Measurements from ENCODE around the gene PRICKLE3.
"Not testable (repeated sequence)": the region's sequence is repeated elsewhere in the genome, so short reads cannot be mapped to it uniquely, and the experiment has no call there.

The PRICKLE3 gene

DNA sequence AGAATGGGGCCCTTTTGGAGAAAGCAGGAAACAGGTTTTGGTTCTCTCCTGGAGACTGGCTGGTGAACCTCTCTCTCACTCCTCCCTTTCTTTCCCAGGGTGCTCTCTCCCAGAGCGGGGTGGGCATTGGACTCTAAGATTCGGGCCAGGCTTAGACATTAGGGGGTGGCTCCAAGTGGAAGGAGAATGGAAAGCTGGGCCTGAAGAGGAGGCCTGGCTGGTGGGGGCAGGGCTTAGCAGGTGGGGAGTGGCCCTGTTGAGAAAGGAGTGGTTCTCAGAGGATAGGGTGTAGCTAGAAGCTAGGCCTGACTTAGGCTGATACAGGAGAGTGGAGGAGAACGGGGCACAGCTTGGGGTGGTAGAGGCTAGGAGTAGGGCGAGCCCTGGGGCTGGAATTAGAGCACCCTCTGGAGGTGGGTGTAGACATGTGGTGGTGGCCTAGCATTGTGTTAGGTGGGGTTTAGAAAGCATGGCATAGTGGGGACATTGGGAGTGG lies 8.8 kb downstream of the PRICKLE3 start:
- TF ChIP-seq, protein P1, sequence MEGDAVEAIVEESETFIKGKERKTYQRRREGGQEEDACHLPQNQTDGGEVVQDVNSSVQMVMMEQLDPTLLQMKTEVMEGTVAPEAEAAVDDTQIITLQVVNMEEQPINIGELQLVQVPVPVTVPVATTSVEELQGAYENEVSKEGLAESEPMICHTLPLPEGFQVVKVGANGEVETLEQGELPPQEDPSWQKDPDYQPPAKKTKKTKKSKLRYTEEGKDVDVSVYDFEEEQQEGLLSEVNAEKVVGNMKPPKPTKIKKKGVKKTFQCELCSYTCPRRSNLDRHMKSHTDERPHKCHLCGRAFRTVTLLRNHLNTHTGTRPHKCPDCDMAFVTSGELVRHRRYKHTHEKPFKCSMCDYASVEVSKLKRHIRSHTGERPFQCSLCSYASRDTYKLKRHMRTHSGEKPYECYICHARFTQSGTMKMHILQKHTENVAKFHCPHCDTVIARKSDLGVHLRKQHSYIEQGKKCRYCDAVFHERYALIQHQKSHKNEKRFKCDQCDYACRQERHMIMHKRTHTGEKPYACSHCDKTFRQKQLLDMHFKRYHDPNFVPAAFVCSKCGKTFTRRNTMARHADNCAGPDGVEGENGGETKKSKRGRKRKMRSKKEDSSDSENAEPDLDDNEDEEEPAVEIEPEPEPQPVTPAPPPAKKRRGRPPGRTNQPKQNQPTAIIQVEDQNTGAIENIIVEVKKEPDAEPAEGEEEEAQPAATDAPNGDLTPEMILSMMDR (IDR thresholded peaks at IDR 0.05; ENCODE audit: low read depth, low read length): no peak
- DNase-seq (ENCODE audit: low read depth in 2 of 2): no peak
- H3K4me3 ChIP-seq (replicated peaks in 1 of 2; ENCODE audit: low read depth in 2 of 2, low read length in 2 of 2): no peak overlapping the region

DNA sequence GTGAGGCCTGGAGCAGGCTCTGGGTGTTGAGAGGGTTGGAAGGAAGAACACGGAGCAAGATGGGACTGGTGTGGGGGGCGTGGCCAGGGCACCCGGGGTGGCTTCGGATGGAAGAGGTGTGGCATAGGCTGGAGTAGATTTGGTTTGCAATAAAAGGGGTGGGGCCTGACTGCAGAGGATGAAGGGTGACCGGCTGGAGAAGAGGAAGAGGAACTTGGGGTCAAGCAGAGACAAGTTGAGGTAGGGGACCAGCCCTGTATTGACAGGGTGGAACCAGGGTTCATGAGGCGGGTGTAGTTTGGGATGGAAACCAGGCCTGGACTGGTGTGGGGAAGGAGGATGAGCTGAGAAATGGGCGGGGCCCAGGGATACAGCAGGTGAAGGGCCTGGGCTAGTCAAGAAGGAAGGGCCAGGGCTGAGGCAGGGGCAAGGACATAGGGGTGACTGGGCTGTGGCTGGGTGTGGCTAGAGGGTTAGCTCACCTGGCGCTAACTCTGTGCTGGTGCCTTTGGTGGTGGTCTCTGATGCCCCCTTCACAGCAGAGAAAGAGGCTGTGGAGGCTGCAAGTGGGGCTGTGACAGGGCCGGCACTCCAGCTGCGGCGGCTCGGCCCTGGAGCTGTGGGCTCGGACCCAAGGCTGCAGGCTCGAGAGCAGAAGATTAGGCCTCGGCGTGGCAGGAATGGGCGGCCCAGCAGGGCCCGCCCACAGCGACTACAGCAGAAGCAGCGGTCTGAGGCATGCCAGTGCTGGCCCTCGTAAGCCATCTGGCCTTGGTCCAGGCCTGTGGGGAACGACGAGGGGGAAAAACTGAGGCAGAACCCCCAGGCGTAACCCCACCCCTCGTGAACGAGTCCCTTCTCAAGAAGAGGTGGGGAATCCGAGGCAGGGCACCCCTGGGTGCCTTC lies 9.5 kb downstream of the PRICKLE3 start:
- TF ChIP-seq, protein P1 (IDR thresholded peaks at IDR 0.05; ENCODE audit: low read depth, low read length): no peak
- no peak for DNase-seq (ENCODE audit: low read depth in 2 of 2)
- no peak overlapping the region for H3K4me3 ChIP-seq (replicated peaks in 1 of 2; ENCODE audit: low read depth in 2 of 2, low read length in 2 of 2)

DNA sequence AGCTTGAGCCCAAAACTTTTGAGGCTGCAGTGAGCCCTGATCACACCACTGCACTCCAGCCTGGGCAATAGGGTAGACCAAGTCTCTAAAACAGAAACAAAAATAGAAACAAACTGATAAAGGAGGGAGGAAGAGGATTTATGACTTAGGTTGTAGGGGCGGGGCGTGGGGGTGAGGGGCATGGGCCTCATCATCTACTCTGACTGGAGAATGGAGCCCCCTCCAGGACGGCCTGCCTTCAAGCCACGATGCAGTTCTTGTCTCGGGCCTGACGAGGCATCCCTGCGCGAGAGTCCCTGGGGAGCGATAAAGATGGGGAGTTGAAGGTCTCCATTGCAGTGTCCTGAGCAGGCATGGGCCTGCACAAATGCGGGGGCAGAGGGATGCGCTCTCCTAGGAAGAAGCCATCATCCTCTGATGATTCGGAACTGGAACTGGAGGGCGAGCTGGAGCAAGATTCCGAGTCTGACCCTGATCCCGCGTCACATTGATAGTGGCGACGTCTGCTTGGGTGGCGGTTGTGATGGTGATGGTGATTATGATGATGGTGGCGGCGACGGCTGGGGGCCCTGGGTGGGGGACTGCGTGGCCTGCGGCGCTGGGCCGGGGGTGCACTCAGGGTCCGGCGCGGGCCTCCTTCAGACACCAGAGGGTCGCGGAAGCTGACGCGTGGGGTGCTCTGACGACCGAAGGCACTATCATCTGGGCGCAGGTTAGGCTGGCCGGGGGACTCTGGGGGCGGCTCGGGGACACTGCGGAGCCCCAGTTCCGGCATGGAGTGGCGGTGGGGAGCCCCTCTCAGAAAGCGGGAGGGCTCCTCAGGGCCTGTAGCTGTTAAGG lies 10.5 kb downstream of the PRICKLE3 start:
- DNase-seq (ENCODE audit: low read depth in 2 of 2): no peak
- no peak overlapping the region for H3K4me3 ChIP-seq (replicated peaks in 1 of 2; ENCODE audit: low read depth in 2 of 2, low read length in 2 of 2)
- TF ChIP-seq, protein P1 (IDR thresholded peaks at IDR 0.05; ENCODE audit: low read depth, low read length): no peak

DNA sequence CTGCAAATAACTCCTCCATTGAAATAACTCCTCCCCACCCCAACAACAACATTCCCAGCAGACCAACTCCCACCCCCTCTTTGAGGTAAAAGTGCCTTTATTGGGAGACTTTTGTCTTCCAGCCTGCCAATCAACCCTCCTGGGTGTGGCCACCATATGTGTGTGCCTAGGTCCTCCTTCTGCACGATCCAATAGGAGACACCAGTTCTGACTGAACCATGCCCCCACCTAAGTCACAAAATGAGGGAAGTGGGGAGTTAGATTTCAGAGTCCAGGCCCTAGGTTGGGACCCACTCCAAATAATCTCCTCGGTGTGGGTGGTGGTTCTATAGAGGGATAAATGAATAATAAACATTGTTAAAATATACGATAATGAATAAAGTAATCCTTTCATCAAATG lies 11.4 kb downstream of the PRICKLE3 start:
- TF ChIP-seq, protein P1 (IDR thresholded peaks at IDR 0.05; ENCODE audit: low read depth, low read length): no peak
- H3K4me3 ChIP-seq (replicated peaks in 1 of 2; ENCODE audit: low read depth in 2 of 2, low read length in 2 of 2): no peak overlapping the region
- DNase-seq (ENCODE audit: low read depth in 2 of 2): no peak

DNA sequence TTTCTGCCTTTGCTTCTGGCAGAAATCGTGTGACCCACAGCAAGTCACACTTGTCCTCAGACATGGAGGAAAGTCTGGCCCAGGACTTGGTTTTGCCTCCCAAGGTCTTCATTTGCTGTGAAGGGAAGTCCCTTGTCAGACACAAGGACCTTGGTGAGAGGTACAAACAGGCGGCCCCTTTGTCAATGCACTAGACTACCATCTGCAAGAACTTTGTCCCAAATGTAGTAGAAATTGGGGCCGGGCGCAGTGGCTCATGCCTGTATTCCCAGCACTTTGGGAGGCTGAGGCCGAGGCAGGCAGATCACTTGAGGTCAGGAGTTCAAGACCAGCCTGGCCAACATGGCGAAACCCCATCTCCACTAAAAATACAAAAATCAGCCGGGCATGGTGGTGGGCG lies 12.6 kb downstream of the PRICKLE3 start:
- peak overlapping the region in 1 of 2 donors; percentile 75 for H3K4me3 ChIP-seq (replicated peaks in 1 of 2; ENCODE audit: low read depth in 2 of 2, low read length in 2 of 2)
- DNase-seq (ENCODE audit: low read depth in 2 of 2): not testable (repeated sequence)

DNA sequence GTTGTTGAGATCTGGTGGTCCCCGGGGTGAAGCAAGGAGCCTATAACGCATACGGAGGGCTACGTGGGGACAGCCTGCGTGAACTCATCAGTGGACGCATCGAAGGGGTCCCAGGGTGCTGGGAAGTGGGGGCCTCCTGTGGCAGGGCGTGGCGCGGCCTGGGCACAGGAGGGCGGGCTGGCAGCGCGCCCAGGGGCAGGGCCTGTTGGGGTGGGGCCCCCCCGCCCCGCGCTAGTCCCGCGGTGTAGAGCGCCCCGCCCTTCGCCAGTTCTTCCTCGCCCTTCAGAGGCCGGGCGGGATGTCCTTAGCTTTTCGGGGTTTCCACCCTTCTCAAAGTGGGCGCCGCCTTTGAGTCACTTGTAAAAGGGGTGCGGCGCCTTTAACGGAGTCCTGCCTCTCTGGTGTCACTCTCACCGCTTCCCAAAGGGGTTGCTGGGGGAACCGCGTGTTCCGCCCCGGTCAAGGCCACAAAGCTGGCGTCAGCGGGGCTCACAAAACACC lies 13.8 kb downstream of the PRICKLE3 start:
- TF ChIP-seq, protein P1 (IDR thresholded peaks at IDR 0.05; ENCODE audit: low read depth, low read length): no peak
- peak; percentile 46 to 62 for DNase-seq (ENCODE audit: low read depth in 2 of 2)
- H3K4me3 ChIP-seq (replicated peaks in 1 of 2; ENCODE audit: low read depth in 2 of 2, low read length in 2 of 2): peak overlapping the region; percentile 70 to 75

Measured in cardiac fibroblast (primary cell).